HG03280 (cell line): ENCODE results near the gene SPEG.
"Not testable (repeated sequence)": the region's sequence is repeated elsewhere in the genome, so short reads cannot be mapped to it uniquely, and the experiment has no call there.

Source experiments
- ATAC-seq: cut with Tn5 transposase; IDR thresholded peaks from one replicate; pipeline ENCODE4 v1.9.1; 2021; ENCODE audit warnings: mild to moderate bottlenecking, moderate library complexity; ENCODE audit not compliant: unreplicated experiment

The SPEG gene

GRCh38 chr2:219434718-219435525, at the start of gene SPEG:
Gene SPEG (plus strand): TSS chr2:219434843. CDS start chr2:219434978, 135 bp downstream.
- no peak for ATAC-seq

DNA sequence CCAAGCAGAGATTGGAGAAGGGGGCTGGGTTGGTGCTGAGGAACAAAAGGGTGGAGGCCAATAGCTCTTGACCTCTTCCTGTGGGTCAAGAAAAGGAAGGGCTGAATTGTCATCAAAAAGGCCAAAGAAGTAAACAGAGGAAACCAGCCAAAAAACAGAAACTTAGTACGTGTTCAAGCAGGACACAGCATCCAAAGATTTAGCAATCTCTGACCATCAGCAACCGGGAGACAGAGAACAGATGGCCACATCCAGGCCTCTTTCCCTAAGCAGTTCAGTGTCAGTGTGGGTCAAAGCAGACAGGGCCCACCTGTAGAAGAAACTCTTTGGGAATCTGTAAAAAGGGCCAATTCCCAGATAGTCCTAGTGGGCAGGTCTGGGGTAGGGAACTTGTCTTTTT, 49.8 kb upstream of the SPEG start:
- ATAC-seq, result no peak

DNA sequence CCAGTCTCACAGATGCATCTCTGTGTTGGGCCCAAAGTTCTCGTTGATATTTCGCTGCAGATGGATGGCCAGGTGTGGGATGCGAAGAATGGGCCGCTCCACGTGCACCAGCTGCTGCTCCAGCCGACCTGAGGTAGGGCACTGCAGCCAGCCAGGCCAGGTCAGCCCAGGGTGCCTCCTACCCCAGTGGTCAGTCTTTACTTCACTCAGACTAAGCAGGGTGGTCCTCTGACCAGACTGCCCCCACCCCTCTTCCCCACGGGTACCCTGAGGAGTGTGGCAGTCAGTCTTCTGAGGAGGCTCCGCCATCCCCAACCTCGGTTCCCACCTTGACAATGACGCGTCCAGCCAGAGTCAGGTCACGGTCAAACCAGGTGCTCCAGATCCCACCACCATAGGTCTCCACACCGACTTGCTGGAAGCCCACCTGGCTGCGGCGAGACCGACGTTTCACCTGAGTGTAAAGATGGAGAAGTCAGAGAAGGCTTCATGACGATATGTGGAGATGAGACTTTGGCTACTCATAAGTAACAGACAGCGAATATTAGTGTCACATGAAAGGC, 48.6 kb upstream of the SPEG start:
- no peak for ATAC-seq

- no peak for ATAC-seq
Observed at GRCh38 chr2:219386532-219387280, 47.9 kb upstream of the SPEG start.

DNA sequence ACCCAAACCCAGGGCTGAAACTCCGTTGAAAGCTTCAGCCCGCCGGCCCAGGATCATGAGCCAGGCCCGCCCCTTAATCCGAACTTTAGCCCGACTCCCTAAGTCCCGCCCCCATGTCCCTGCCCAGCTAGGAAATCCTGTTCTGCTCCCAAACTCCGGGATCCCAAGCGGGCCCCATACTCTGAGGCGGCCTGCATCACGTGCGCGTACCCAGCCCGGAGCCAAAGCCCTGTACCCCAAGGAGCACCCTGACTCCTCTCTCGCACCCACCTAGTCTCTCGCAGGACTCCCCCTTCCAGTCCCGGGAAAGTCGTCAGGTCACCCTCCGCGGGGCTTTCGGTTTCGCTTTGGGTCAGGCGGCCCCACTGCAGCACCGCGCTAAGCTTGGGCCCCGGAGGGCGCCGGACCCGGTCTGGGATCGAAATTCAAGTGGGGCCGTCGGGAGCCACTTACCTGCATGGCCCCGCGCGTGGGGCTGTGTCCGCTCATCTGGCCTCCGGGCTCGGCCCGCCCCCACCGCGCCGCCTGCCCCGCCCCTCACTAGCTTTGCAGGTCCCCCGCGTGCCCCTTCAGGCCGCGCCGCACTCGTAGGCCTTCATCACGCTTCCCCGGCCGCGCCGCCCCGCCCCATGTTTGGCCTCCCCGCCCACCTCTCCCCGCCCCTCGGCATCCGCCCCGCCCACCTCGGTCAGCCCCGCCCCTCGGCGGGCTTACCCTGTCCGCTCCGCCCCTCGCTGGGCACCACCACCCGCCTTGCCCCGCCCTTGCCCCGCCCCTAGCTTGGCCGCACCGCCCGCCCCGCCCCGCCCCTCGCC, 47.1 kb upstream of the SPEG start, which contains the start of gene DNPEP:
TSS of gene DNPEP (minus strand) at position 607 of the 815 bp plus-strand sequence. CDS start at position 489, 118 bp downstream.
- ATAC-seq, result peak; percentile 58

GRCh38 chr2:219388121-219388906, 46.3 kb upstream of the SPEG start:
- peak; percentile 84 for ATAC-seq

DNA sequence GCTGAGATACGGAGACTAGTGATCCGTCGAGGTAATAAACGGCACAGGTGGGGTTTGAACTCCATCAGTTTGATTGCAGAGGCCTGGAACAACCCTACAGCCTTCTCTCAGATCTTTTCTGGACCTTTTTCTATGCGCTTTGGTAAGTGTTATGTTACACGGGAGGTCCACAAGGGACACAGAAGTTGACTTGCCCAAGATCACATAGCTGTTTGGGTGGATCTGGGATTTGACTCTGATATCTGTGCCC, 45.8 kb upstream of the SPEG start:
- no peak for ATAC-seq

- ATAC-seq, result no peak
Observed at GRCh38 chr2:219392754-219393153, 41.9 kb upstream of the SPEG start.

DNA sequence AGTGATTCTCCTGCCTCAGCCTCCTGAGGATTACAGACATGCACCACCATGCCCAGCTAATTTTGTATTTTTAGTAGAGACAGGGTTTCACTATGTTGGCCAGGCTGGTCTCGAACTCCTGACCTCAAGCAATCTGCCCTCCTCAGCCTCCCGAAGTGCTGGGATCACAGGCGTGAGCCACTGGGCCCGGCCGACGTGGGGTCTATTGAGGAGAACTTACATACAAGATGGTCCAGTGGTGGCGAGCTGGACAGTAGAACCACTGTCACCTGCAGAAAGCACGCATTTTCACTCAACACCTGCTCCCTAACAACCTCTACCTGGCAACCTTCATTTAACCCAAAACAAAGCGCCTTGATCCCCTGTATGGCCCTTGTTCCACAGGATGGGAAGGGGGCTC, 39.6 kb upstream of the SPEG start:
- not testable (repeated sequence) for ATAC-seq

DNA sequence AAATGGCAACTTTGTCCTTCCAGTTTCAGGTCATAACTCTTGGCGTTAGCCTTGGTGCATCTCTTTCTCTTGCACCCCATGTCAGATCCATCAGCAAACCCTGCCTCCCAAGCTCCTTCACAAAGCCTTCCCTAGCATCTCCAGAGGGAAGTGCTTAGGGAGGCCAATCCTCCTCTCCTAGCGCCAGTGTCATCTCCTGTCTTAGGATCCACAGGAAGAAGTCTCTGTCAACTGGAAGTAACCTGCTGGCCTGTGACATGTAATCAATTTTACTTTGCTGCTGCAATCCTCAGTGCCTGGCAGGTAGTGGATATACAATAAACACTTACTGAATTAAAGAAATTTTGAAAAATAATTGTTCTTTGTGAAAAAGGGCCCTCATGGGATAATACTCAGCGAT, 39.0 kb upstream of the SPEG start:
- no peak for ATAC-seq

DNA sequence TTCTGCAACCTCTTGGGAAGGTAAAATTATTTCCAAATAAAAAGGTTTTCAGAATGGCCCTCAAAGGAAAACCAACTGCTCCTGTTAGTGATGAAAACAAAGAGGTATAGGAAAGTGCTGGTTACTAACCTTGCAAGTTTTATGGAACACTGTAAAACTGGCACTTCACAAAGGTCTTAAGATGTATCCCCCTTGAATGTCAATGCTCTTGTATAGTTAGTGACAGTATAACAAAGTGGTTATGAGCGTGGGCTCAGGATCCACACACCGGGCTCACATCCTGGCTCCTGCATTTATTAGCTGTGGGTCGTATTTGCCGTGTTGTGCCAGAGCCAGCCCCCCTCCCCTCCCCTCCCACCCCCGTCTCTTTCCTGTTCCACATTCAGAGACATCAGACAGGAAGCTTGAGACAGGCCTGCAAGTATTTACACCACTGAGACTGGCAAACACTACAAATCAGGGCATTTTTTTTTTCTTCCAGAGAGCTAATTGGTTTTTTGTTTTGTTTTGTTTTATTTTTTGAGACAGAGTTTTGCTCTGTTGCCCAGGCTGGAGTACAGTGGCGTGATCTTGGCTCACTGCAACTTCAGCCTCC, 37.7 kb upstream of the SPEG start:
- ATAC-seq, result no peak

GRCh38 chr2:219398721-219399363, 35.8 kb upstream of the SPEG start:
- ATAC-seq, result no peak

DNA sequence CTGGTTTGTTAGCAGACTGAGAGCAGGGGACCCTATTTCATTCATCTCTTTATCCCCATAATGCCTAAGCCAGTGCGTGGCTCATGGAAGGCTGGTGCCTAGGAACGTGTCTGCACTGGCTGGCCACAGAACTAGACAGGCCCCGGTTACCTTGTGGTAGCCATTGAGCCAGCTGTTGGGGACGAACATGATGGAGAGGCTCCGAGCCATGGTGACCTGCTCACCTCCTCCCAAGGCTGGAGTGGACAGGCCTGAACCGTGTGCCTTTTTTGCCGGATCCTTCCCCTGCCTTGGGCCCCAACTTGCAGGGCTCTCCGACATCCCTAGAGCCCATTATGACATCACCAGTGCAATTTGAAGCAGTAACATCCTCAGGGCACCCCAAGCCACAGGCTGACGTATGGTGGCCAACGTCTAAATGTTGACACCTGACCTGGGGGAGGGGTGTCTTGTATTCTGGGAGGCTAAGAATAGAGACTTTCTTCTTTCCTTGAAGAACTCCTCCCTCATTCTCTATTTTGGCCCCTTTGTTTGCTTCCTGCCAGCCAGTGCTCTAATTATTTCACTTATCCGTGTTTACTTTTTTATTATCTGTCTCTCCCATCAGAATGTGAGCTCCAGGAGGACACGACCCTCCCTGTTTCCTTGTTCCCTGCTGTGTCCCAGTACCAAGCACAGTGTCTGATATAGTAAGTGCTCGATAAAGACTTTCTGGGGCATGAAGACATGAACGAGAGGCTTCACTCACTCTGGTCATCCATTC, 34.7 kb upstream of the SPEG start:
- ATAC-seq, result no peak

GRCh38 chr2:219400562-219400961, 34.1 kb upstream of the SPEG start:
- no peak for ATAC-seq

DNA sequence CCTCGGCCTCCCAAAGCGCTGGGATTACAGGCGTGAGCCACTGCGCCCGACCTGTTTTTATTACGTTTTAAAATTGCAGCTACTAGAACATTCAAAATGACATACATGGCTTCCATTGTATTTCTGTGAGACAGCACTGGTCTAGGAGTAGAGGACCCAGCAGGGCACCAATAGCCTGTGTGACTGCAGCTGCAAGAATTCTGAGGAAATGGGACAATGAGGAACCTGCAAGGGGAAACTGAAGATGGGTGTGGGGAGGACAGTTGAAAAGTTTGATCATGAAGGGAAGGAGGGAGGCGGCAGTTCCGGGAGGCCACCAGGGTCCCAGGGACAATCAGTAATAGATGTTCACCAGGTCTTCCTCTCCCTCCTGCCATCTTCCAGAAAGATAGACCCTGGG, 33.0 kb upstream of the SPEG start:
- ATAC-seq, result no peak

- peak; percentile 71 for ATAC-seq
Observed at GRCh38 chr2:219402665-219403515, 31.8 kb upstream of the SPEG start.

DNA sequence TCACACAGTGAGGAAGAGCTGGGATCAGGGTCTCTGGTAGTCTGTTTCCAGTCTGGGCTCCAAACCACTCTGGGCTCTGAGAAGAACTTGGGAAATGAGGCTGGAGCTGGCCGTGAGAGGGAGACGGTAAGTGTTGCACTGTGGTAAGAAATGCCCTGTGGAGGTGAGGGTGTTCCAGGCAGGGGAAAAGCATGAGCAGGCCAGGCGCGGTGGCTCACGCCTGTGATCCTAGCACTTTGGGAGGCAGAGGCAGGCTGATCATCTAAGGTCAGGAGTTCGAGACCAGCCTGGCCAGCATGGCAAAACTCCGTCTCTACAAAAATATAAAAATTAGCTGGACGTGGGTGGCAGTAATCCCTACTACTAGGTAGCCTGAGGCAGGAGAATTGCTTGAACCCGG, 30.8 kb upstream of the SPEG start:
- ATAC-seq, result no peak
